T-helper 1 cell treated with Interleukin-12 subunit alpha and Interleukin-12 subunit beta and Interleukin-4 antibody, amounts not matched to agents 30 ng/mL and 1 ng/mL, for 36 hours (primary cell): ENCODE measurements around the gene TNKS2. TPM values are rescaled to one million over a fixed set of nuclear protein-coding genes. Genes with fewer than 3 reads are reported as not detected.
"Not testable (repeated sequence)": the region's sequence is repeated elsewhere in the genome, so short reads cannot be mapped to it uniquely, and the experiment has no call there.

Experiments used
- intact Hi-C: fragments of 100-400 bp; cut with micrococcal nuclease; formaldehyde crosslinking; loops from one replicate; pipeline ENCODE4 v1.15.1; 2024
- total RNA-seq: library from RNA; stranded (reverse); gene quantifications from 2 replicates; pipeline ENCODE4 v1.2.3, GENCODE V29; 2022

TNKS2 gene
- total RNA-seq: 34.7 and 35.4 TPM in 2 replicates

GRCh38 chr10:91797874-91798648, at the start of gene TNKS2:
Gene TNKS2 (plus strand): TSS chr10:91798426. CDS start chr10:91798691, 265 bp downstream.
- intact Hi-C loops: loop anchor here (1.0 to 5.0 kb wide), 15 partner anchors 40 to 1904 kb away; partner anchors contain the start of genes CEP55, CPEB3, EXOC6 and FRA10AC1

DNA sequence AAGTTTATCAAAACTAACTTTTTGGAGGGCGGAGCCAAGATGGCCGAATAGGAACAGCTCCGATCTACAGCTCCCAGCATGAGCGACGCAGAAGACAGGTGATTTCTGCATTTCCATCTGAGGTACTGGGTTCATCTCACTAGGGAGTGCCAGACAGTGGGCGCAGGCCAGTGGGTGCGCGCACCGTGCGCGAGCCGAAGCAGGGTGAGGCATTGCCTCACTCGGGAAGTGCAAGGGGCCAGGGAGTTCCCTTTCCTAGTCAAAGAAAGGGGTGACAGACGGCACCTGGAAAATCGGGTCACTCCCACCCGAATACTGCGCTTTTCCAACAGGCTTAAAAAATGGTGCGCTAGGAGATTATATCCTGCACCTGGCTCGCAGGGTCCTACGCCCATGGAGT, 48.6 kb upstream of the TNKS2 start:
- intact Hi-C loops: not testable (repeated sequence)

DNA sequence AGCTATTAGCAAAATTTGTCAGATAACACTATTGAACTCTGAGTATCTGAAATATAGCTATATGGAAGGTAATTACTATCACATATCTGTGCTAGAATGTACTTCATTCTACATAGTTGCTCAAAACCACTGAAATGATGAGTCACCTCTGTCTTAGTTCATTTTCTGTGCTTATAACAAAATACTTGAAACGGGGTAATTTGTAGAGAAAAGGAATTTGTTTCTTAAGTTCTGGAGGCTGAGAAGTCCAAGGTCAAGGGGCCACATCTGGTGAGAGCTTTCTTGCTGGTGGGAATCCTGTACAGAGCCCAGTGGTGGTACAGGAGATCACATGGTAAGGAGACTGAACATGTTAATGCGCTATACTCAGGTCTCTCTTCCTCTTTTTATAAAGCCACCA, 41.9 kb upstream of the TNKS2 start:
- intact Hi-C loops: loop anchor here (5.0 kb wide), 1 partner anchor 101 kb away; no protein-coding TSS in a partner anchor

DNA sequence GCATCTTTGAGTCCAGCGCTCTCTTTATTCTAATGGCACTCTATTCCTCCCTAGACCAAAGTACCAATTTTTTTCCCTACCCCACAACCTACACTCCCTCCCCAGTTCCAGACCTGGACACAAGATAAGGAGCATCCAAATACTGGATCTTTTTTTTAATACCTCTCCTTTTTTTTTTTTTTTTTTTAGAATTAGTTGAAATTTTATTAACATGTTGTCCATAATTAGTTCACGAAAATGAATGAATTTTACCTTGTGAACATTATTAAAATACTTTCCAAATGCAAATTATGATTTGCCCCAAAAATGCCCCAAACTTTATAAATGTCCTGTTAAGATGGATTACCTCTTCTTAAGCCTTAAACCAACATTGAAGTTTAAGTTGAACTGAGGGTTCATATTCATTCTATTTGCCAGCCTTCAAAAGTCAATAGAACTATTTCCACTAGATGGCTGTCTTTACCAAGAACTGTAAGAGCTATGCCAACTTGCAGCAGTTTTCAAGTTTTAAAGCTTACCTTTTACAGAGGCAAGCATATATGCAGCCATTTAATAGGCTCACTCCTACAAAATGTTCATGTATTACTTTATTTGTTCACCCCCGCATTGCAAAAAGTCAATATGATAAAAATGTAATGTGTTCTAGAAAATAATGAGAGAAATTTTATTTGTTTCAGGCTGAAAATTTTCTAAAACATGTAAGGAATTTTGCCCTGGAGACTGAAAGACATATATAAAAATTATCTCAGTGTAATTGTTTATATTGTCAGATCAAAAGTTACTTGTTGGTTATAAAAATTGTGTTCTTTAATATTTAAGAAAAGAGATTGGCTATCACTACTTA, 39.7 kb upstream of the TNKS2 start:
- intact Hi-C loops: loop anchor here (1.0 to 5.0 kb wide), 6 partner anchors 39 to 676 kb away; no protein-coding TSS in a partner anchor

- intact Hi-C loops: loop anchor here (2.0 to 5.0 kb wide), 3 partner anchors 98 to 675 kb away; no protein-coding TSS in a partner anchor
Observed at GRCh38 chr10:91759581-91759986, 38.6 kb upstream of the TNKS2 start.

- intact Hi-C loops: no loop called here
Observed at GRCh38 chr10:91761721-91762120, 36.5 kb upstream of the TNKS2 start.

DNA sequence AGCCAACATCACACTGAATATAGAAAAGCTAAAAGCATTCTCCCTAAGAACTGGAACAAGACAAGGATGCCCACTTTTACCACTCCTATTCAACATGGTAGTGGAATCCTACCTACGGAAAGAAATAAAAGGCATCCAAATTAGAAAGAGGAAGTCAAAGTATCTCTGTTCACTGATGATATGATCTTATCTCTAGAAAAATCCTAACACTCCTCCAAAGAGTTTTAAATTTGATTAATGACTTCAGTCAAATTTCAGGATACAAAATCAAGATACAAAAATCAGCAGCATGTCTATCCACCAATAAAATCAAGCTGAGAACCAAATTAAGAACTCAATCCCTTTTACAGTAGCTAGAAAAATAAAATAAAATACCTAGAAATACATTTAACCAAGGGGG, 35.3 kb upstream of the TNKS2 start:
- intact Hi-C loops: no loop called here

DNA sequence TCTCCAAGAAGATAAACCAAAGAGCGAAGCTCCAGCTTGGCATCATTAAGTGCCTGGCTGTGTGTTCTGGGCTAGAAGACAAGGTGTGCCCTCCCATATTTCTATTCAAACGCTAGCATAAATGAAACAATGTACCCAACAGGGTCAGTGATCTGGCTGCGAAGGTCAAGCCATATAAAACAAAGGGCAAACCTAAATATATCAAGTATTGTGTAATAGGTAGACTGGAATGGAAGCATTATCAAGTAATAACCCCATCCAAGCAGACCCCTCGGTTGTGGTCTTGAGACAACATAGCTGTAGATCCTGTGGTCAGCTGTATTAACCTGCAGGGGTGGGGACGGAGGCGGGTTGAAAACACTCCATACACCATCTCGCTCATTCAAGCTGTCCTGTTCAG, 31.6 kb upstream of the TNKS2 start:
- intact Hi-C loops: no loop called here

GRCh38 chr10:91768123-91768522, 30.1 kb upstream of the TNKS2 start:
- intact Hi-C loops: no loop called here

- intact Hi-C loops: no loop called here
Observed at GRCh38 chr10:91771907-91772306, 26.3 kb upstream of the TNKS2 start.

DNA sequence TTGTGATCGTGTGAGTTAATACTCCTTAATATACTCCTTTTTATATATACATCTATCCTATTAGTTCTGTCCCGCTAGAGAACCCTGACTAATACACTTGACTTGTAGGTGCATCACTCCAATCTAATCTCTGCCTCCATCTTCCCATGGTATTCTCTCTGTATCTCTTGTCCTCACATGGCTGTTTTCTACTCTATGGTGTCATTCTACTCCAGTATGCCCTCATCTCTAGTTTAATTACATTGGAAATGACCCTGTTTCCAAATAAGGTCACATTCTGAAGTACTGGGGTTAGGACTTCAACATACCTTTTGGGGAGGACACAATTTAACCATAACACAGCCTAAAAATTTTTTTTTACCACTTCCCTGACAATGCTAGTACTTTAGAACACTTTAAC, 25.8 kb upstream of the TNKS2 start:
- intact Hi-C loops: no loop called here

GRCh38 chr10:91772869-91773268, 25.4 kb upstream of the TNKS2 start:
- intact Hi-C loops: no loop called here

DNA sequence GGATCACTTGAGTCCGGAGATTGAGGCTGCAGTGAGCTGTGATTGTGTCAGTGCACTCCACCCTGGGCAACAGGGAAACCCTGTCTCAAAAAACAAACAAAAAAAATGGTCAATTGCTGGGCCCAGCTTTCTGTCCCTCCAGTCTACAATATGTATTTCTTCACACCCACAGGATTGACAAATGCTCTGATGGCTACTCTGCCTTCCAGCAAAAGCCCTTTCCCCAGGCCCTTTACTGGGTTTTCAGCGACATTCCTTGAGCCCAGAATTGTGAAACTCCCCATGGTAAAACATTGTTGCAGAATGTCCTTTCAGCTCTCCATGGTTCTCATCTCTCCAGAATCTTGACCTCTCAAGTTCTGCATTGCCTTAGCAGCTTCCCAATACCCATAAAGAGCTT, 23.7 kb upstream of the TNKS2 start:
- intact Hi-C loops: no loop called here

DNA sequence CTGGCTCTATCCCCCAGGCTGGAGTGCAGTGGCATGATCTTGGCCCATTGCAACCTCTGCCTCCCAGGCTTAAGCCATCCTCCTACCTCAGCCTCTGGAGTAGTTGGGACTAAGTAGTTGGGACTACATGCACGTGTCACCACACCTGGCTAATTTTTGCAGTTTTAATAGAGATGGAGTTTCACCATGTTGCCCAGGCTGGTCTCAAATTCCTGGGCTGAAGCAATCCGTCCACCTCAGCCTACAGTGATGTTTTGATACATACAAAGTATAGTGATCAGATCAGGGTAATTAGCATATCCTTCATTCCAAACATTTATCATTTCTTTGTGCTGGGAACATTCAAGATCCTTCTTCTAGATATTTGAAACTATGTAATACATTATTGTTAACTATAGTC, 22.5 kb upstream of the TNKS2 start:
- intact Hi-C loops: no loop called here

GRCh38 chr10:91776266-91776665, 22.0 kb upstream of the TNKS2 start:
- intact Hi-C loops: no loop called here

- intact Hi-C loops: no loop called here
Observed at GRCh38 chr10:91778485-91778884, 19.7 kb upstream of the TNKS2 start.

- intact Hi-C loops: no loop called here
Observed at GRCh38 chr10:91779011-91779605, 19.1 kb upstream of the TNKS2 start.

- intact Hi-C loops: no loop called here
Observed at GRCh38 chr10:91782539-91782938, 15.7 kb upstream of the TNKS2 start.

DNA sequence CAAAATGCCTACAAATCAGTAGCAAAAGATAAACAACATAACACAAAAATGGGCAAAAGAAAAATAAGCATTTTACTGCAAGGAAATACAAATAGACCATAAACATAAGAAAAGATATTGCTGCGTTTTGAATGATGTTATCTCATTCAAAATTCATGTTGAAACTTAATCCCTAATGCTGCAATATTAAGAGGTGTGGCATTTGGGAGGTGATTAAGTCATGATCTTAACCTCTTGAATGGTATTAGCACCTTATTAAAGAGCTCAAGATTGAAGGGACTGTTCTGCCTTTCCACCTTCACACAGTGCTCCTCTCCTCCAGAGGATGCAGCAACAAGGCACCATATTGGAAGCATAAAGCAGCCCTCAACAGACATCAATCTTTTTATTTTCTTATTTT, 12.4 kb upstream of the TNKS2 start:
- intact Hi-C loops: no loop called here

- intact Hi-C loops: no loop called here
Observed at GRCh38 chr10:91787258-91787657, 11.0 kb upstream of the TNKS2 start.

GRCh38 chr10:91787810-91788209, 10.4 kb upstream of the TNKS2 start:
- intact Hi-C loops: no loop called here

DNA sequence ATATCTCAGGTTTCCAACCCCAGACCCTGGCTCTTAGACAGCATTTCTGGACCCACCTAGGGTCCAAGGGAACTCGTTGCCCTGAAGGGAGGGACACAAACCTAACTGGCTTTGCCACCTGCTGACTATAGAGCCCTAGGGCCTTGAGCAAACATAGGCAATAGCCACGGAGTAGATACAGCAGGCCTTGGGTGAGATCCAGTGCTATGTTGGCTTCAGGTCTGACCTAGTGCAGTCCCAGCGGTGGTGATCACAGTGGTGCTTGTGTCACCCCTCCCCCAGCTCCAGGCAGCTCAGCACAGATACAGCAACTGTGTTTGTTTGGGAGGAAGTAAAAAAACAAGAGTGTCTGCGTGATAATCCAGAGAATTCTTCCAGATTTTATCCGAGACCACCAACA, 9.7 kb upstream of the TNKS2 start:
- intact Hi-C loops: no loop called here
